Measurements from ENCODE around the gene ITLN1.

ITLN1 gene

DNA sequence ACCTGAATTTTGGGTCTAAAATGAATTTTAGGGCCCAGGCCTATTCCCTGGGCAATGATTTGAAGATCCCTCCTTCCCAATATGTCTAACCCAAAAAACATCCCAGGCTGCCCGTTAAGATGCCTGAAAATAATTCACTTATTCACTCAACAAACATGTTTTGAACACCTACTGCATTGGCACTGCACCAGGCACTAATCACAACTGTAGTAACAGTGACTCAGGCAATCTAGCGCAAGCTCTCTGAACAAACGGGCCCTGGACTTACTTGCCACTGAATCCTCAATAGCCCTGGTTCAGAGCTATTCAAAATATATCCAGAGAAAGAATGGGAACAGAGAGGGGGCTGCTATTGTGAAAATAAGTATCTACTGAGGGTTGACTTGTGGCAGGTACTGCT is 26.5 kb downstream of the ITLN1 start:
- no peak for DNase-seq (ENCODE audit: low read depth in 2 of 2)

DNA sequence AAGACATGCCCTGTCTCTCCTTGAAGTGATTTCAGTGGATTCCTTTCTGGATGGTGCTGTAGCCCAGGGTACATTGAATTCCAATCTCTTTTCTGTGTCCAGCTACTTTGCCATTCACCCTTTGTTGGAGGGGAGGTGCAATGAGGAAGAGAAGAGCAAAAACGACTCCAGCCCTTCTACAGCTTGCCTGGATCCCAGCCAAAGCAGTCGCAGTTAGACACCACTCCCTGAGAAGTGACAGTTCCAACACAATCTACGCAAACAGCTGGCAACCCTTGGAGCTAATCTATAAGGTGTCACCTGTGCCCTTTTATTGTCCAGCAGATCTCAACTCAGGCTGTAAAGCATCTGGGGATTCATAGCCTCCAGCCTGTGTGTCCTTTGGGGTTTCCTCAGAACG is 26.9 kb downstream of the ITLN1 start:
- DNase-seq (ENCODE audit: low read depth in 2 of 2): no peak

DNA sequence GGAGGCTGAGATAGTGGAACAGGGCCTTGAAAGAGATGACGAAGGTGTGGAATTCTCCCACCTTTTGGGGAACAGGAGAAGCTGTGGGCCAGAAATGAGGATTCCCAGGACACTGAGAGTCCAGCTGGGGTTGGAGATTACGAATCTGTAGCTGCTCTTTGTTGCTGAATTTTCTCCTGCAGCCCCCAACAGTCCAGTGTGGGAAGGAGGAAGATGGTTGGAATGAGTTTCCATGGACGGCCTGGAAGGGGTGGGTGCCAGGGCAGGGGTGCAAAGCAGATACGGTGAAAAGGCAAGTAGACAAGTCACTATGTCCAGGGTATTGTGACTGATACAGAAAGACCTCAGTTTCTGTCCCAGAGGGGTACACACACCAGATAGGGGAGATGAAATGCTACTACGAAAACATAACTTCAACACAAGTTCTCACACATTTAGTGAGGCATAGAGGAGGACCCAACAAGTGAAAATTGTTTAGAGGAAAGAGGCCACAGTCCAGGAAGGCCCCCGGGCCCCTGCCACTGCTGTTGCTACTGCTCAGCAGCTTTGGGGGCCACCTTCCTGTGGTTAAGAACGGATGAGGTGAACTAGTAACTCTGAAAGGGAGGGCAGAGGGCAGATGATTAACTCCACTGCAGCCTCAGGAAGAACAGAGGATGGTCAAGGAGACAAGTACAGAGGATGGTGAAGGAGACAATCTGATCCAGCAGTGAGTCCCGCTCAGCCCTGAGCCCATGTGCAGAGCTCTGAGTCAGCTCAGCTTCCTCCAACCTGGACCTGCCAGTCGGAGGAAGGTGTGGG is 29.6 kb downstream of the ITLN1 start:
- DNase-seq (ENCODE audit: low read depth in 2 of 2): no peak

DNA sequence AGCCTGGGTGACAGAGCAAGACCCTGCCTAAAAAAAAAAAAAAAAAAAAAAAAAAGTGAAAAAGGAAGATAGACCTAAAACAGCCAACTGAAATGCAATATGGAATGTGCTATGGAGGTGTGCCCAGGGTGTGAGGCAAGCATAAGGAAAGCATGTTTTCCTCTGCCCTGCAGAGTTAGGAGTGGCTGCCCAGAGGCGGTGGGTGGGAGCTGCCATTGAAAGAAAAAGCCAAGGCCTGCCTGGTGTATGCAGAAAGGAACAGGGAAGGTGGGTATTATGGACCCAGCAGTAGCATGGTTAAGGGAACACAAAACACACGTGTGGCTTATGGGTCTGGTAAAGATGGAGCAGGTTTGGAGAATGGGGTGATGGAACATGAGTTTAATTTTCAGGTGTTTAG is 31.2 kb downstream of the ITLN1 start:
- DNase-seq (ENCODE audit: low read depth in 2 of 2): no peak

DNA sequence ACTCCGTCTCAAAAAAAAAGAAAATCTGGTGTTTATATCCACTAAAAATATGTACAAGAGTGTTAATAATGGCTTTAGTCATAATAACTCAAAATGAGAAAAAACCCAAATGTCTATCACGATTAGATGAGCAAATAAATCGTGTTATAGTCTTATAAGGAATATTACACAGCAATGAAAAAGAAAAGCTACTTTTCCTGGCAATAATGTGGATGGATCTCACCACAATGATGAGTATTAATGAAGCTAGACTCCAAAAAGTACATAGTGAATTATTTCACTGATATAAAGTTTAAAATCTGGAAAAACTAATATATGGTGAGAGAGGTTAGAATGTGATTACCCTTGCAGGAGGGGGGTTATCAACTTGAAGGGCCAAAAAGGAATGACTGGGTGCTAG is 32.0 kb downstream of the ITLN1 start:
- DNase-seq (ENCODE audit: low read depth in 2 of 2): no peak

DNA sequence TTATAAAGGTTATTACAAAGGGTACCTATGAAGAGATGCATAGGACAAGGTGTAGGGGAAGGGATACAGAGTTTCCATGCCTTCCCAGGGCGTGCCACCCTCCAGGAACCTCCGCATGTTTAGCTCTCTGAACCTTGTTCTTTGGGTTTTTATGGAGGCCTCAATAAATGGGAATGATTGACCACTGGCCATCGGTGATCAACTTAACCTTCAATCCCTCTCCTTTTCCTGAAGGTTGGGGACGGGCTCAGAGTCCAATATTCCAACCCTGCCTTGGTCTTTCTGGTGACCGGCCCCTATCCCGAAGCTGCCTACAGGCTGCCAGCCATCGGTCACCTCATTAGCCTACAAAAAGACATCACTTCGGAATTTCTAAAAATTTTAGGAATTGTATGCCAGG is 34.0 kb downstream of the ITLN1 start:
- DNase-seq (ENCODE audit: low read depth in 2 of 2): no peak

DNA sequence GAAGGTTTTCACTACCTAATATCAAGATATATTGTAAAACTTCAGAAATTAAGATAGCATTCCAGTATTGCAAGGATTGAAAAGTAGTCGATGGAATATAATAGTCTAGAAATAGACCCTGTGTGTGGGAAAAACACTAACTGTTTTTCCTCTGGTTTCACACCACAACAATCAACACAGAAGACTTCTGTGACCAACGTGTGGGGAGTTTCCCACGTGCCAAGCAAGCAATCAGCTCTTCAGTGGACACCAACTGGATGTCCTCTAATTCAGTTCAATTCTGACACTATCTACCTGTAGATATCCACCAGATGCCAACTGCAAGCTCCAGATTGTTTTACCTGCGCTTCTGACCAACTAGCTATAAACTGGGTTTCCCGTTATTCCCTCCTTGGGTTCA is 34.4 kb downstream of the ITLN1 start:
- DNase-seq (ENCODE audit: low read depth in 2 of 2): no peak

DNA sequence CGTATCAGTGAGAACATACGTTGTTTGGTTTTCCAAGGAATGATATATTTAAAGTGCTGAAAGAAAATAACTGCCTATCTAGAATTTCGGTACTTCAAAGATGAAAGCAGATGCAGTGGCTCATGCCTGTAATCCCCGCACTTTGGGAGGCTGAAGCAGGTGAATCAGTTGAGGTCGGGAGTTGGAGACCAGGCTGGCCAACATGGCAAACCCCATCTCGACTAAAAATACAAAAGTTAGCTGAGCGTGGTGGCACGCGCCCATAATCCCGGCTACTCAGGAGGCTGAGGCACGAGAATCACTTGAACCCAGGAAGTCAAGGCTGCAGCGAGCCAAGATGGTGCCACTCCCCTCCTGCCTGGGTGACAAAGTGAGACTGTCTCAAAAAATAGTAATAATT is 38.7 kb downstream of the ITLN1 start:
- no peak for DNase-seq (ENCODE audit: low read depth in 2 of 2)

DNA sequence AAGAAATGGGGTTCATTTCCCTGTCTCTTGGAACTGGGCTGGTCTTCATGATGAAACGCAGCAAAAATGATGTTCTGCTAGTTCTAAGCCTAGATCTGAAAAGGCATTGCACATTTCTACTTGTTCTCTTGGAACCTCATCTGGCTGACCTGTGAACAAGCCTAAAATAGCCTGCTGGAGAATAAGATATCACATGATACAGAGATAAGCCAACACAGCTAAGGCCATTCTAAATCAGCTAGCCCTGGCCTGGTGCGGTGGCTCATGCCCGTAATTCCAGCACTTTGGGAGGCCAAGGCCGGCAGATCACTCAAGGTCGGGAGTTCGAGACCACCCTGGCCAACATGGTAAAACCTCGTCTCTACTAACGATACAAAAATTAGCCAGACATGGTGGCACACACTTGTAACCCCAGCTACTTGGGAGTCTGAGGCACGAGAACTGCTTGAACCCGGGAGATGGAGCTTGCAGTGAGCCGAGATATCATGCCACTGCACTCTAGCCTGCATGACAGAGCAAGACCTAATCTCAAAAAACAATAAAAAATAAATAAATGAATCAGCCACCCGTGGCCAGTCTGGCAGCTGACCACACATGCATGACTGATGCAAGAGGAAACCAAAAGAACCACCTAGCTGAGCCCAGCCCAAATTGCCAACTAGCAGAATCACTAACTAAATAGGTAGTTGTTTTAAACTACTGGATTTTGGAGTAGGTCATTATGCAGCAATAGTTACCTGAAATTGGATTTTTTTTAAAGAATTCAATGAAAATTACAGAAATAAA is 40.3 kb downstream of the ITLN1 start:
- DNase-seq (ENCODE audit: low read depth in 2 of 2): no peak

DNA sequence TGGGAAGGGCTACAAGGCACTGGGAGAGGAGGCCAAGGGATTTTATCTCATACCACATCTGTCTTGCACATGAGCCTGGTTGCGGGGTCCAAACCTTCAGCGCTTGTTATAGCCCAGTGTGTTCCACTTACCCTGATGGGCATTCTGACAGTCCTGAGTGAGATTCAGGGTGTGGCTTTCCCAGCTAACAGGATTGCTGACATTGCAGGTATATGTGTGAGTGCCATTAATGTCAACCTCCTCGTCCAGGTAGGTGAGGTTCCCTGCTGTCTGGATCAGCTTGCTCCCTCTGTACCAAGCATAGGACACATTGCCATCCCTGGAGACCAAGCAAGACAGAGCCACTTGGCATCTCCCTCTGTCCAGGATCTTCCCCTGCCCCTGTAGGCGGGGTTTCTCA is 43.9 kb downstream of the ITLN1 start:
- DNase-seq (ENCODE audit: low read depth in 2 of 2): no peak

DNA sequence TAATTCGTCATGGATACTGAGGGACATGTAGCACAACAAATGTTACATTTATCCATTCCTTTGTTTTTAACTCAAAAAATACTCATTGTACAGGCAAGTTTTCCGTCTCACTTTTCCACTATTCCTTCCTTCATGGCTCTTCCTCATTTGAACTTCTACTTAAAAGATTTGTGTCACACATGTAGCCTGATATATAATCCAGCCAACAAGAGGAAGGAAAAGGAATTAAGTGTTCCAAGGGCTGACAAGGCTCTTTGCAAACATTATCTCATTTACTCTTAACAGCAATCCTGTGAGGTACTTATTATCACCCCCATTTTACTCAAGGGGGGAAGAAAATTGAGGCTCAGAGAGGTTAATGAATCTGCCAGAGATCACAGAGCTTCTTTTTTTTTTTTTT is 45.2 kb downstream of the ITLN1 start:
- DNase-seq (ENCODE audit: low read depth in 2 of 2): no peak

DNA sequence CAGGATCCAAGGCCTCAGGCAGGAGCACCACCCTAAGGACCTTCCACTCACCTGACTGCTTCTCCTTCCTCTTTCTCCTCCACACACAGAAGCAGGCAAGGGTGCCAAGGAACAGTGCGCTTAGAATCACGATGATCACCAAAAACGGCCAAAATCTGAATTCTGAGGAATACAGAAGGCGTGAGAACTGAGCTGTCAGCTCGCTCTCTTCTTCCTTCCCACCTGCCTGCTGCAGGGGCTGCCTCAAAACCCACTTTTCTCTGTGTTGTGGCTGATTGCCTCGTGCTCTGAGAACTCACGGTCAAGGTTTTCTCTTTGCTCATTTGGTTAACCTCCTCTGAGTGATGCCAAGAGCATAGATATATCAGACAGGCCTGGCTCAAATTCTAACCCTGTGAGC is 46.1 kb downstream of the ITLN1 start:
- DNase-seq (ENCODE audit: low read depth in 2 of 2): no peak

DNA sequence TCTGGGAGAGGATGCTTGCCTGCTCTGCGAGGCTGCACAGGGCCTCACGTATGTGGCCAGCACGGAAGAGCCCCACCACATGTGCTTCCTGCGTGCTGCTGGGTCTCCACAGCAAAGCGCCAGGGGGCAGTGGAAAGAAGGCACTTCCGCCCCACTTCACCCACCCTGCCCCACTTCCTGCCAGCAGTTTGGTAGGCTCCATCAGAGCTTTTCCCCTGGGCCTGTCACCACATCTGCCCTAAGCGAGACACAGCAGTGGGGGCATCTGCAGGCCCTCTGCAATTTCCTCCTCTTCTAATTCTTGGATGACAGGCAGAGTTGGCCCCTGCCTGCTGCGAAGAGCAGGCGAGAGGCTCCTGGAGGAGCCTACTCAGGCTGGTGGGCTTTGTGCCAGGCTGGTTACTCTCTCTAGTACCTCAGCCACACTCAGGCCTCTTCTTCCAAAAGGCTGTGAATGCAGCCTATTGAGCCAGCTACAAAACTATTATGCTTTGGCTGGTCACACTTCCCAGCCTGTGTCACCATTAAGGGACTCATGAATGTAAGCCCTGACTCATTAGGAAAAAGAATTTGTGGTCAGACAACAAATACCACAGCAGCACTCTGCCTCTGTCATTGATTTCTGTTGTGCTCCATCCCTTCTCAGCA is 47.3 kb downstream of the ITLN1 start:
- DNase-seq (ENCODE audit: low read depth in 2 of 2): peak; percentile 71 to 76

DNA sequence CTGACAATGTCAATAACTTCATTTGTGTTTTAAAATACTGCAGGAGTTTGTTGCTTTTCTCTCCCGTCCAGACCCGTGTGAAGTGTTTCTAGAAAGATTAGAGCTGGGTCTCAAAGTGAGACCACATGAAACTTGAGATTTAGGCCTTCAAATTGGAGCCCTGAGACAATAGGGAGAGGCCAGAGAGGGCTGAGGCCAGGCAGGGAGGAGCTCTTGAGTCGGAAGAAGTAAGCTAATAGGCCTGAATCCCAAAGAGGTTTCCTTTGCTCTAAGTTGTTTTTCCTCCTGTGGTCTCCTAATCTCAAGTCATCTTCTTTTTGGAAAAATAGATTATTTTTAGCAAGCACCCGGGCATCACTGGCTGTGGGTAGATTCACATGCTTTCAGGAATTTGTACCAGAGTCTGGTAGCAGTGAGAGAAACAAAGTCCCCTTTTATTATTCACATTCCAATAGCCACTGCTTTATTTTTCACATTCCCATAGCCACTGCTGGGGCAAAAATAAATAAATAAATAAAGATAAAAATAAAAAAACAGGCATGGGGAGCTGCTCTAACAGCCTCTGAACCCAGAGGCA is 47.9 kb downstream of the ITLN1 start:
- DNase-seq (ENCODE audit: low read depth in 2 of 2): no peak

DNA sequence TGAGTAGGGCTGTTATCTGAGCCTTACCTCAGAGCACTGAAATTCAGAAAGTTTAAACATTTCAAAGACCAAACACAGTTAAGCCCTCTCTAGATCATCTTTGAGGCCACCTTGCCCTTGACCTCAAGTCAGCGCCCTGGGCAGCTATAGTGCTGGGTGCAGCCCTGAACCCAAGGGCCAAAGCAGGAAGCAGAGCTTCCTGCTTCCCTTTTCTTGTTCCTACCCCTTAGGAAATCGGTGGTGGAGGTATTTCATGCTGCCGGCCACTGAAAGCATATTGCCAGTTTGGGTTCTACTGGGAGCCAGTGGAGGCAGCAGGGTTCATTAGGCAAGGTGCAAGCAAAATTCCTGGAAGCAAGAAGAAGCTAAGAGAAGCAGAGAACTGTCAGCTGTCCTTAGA is 48.4 kb downstream of the ITLN1 start:
- DNase-seq (ENCODE audit: low read depth in 2 of 2): no peak

DNA sequence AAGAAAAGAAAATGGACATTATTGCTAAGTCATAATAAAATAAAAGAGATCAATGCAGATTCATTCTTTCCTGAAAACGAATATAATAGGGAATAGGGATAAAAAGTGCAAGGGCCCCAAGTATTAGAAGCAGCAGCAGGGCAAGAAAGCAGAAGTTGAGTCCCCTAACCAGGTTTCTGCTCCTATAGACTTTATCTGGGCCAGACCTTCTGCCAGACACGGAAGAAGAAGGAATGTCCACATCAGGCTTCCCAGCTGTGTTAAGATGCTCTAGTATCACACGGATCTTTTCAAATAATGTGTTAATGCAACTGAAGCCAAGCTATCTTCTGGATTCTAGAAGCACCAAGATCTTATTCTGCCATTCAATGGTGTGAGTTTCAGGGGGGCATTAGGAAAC is 49.2 kb downstream of the ITLN1 start:
- no peak for DNase-seq (ENCODE audit: low read depth in 2 of 2)

DNA sequence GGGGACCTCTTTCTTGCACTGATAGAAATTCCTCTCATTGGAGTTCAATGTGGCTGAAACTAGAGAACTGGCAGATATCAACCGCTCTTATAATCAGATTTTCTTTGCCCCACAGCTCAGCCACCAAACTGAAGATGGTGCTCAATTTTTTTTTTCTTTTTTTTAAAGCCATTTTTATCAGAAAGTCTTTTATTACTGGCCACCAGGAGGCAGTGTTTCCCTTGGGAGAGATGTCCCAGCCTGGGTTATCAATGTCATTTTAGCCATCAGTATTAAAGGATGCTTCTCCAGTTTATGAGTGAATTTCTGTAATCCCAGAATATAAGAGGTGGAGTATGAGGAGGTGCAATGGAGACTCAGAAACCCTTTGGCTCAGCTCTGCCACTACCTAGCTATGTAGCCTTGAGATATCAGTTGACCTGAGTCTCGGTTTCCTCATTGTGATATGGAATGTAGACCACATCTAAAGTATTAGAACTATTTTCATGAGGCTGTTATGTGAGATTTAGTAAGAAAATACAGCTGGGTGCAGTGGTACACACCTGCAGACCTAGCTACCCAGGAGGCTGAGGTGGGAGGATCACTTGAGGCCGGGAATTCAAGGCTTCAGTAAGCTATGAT is 49.9 kb downstream of the ITLN1 start:
- peak in 1 of 2 donors; percentile 23 for DNase-seq (ENCODE audit: low read depth in 2 of 2)

DNA sequence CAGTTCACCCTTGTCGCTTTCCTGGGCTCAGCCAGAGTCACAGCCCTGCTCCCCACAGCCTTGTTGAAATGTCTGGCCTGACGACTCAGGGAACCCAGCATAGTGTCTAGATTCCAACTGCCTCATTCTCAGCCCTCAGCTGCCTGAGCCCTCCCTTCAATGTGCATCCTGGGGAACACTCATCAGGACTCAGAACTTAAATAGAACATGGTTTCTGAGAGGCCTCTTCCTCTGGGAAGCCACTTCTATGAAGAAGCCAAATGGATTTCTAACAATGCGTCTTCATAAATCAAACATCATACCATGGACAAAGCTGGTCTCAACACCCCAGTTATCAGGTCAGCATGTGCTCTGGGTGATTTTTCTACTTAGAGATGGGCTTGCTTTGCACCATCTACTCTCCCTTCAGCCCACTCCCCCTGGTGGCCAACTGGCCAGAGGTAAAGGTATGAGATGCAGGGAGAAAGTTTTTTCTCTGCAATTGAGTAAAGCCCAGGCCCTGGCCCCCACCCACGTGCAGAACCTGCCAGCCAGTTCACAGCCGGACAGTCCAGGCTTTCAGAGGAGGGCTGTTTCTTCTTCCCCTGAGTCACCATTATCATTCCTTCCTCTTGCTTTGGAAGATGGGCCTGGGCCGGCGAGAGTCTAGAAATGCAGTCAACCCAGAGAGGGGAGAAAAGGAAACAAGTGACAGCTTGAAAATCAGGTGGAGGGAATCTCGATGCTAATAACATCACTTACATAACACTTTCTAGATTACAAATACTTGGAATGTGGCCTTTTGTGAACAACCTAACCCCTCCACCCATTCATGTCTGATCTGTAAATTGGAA is 54.4 kb downstream of the ITLN1 start:
- DNase-seq (ENCODE audit: low read depth in 2 of 2): peak; percentile 55 to 62

DNA sequence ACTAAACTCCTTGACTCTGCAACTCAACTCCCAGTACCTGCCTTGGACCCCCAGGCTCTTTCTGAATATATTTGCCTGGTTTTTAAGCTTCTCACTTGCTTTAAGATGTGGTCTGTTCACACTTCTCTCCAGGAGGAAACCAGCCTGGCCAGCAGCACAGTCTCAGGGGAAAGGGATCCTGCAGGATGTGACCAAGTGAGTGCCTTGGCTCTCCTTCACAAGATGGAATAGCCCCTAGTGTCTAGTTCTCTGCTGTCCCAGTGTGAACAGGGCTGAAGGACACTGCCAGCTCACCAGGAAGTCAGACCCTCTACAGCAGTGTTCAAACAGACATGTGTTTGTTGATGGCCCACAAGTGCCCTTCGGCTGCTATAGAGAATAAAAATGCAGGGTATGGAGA is 55.2 kb downstream of the ITLN1 start:
- DNase-seq (ENCODE audit: low read depth in 2 of 2): no peak

DNA sequence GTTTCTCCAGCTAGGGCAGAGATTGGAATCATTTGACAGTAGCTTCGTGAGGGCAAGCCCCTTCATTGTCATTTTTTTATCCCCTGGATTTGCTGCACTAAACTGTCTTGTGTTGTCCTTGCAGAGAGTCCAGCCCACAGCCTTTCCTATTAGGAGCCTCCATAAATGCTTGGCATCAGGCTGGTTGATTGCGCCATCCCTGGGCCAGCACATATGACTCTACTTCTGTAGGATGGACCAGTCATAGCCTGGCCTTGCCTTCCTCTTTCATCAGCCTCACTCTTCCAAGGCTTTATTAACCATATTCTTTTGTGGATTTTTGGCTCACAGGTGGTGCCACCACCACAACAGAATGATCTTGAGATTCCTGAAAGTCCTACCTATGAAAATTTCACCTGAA is 57.6 kb downstream of the ITLN1 start:
- DNase-seq (ENCODE audit: low read depth in 2 of 2): no peak

DNA sequence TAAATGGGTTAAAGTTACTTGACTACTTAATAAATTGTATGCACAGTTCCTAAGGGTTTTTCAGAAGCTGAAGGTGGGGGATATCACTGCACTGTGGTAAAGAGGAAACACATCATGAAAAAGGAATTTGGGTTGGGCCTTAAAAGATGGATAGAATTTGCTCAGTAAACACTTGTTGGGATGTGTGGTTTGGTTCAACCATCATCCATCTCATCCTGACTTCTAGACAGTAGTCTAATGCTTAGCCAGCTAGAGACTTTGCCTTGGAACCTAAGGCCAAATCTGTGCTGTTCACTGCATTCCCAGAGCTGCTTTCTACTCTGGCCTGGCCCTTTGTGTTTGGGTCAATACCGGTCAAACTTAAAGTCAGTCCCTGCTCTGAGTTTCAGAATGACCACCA is 58.4 kb downstream of the ITLN1 start:
- no peak for DNase-seq (ENCODE audit: low read depth in 2 of 2)
